SK-N-SH treated with all-trans-retinoic acid at 6 μM for 48 hours (cell line): Measurements from ENCODE around the gene OR4C11.

Experiments used
- ATAC-seq: fragments of 200-7000 bp; cut with Tn5 transposase; 3 replicates; pipeline ENCODE4 v1.9.1; 2020; ENCODE audit warnings: mild to moderate bottlenecking, moderate library complexity
- ARNTL ChIP-seq: fragments of 450-650 bp; formaldehyde crosslinking; IDR thresholded peaks from 2 replicates; pipeline ENCODE4 v1.5.0; 2020; ENCODE audit warnings: low read depth, mild to moderate bottlenecking, moderate library complexity, borderline replicate concordance
- BACH2 ChIP-seq: fragments of 250-450 bp; sonication (Bioruptor Pico); IDR thresholded peaks from 2 replicates; pipeline ENCODE4 v1.9.0; 2021; ENCODE audit warnings: mild to moderate bottlenecking, borderline replicate concordance
- CSDC2 ChIP-seq: fragments of 250-450 bp; sonication (Bioruptor Pico); IDR thresholded peaks from 2 replicates; pipeline ENCODE4 v1.5.0; 2020; ENCODE audit warnings: mild to moderate bottlenecking, moderate library complexity
- ESRRG ChIP-seq: fragments of 250-450 bp; sonication (Bioruptor Pico); IDR thresholded peaks from 2 replicates; pipeline ENCODE4 v1.6.1; 2021; ENCODE audit warnings: mild to moderate bottlenecking
- GLIS3 ChIP-seq: fragments of 250-450 bp; sonication (Bioruptor Pico); IDR thresholded peaks from 2 replicates; pipeline ENCODE4 v1.5.0; 2020; ENCODE audit warnings: mild to moderate bottlenecking, moderate library complexity
- ISL1 ChIP-seq: fragments of 250-450 bp; sonication (Bioruptor Pico); IDR thresholded peaks from 2 replicates; pipeline ENCODE4 v2.1.2; 2022; ENCODE audit warnings: mild to moderate bottlenecking, moderate library complexity
- OSR1 ChIP-seq: fragments of 250-450 bp; sonication (Bioruptor Pico); IDR thresholded peaks from 2 replicates; pipeline ENCODE4 v1.8.0; 2022; ENCODE audit warnings: moderate library complexity, mild to moderate bottlenecking, inconsistent platforms
- PPARA ChIP-seq: fragments of 250-450 bp; sonication (Bioruptor Pico); IDR thresholded peaks from 2 replicates; pipeline ENCODE4 v1.5.0; 2020; ENCODE audit warnings: mild to moderate bottlenecking, borderline replicate concordance
- RARB ChIP-seq: fragments of 250-450 bp; sonication (Bioruptor Pico); IDR thresholded peaks from 2 replicates; pipeline ENCODE4 v1.8.0; 2021; ENCODE audit warnings: mild to moderate bottlenecking, moderate library complexity
- SNAI2 ChIP-seq: fragments of 250-450 bp; sonication (Bioruptor Pico); IDR thresholded peaks from 2 replicates; pipeline ENCODE4 v1.5.0; 2020; ENCODE audit warnings: mild to moderate bottlenecking, moderate library complexity
- TCF4 ChIP-seq: fragments of 250-450 bp; sonication (Bioruptor Pico); IDR thresholded peaks from 2 replicates; pipeline ENCODE4 v1.8.0; 2021; ENCODE audit warnings: mild to moderate bottlenecking, moderate library complexity, borderline replicate concordance
- TOX ChIP-seq: fragments of 250-450 bp; sonication (Bioruptor Pico); IDR thresholded peaks from 2 replicates; pipeline ENCODE4 v1.8.0; 2021; ENCODE audit warnings: mild to moderate bottlenecking, moderate library complexity, borderline replicate concordance
- ZC3H10 ChIP-seq: fragments of 250-450 bp; sonication (Bioruptor Pico); IDR thresholded peaks from 2 replicates; pipeline ENCODE4 v1.5.1; 2021; ENCODE audit warnings: mild to moderate bottlenecking, moderate library complexity
- ZFP3 ChIP-seq: fragments of 250-450 bp; sonication (Bioruptor Pico); IDR thresholded peaks from 2 replicates; pipeline ENCODE4 v1.5.0; 2020; ENCODE audit warnings: mild to moderate bottlenecking, moderate library complexity
- ZFP30 ChIP-seq: fragments of 450-650 bp; formaldehyde crosslinking; IDR thresholded peaks from 2 replicates; pipeline ENCODE4 v1.5.0; 2022; ENCODE audit warnings: mild to moderate bottlenecking, moderate library complexity
- ZNF565 ChIP-seq: fragments of 450-650 bp; formaldehyde crosslinking; conservative IDR thresholded peaks from 2 replicates; pipeline ENCODE4 v1.5.0; 2020; ENCODE audit warnings: low read depth, mild to moderate bottlenecking, moderate library complexity
- ZNF70 ChIP-seq: fragments of 450-650 bp; formaldehyde crosslinking; IDR thresholded peaks from 2 replicates; pipeline ENCODE4 v1.5.0; 2020; ENCODE audit warnings: mild to moderate bottlenecking, moderate library complexity
- ZNF8 ChIP-seq: fragments of 450-650 bp; formaldehyde crosslinking; IDR thresholded peaks from 2 replicates; pipeline ENCODE4 v1.5.0; 2020; ENCODE audit warnings: mild to moderate bottlenecking, moderate library complexity
- TF ChIP-seq, protein P1 (sequence below): fragments of 250-450 bp; sonication (Bioruptor Pico); IDR thresholded peaks from 2 replicates; pipeline ENCODE4 v1.5.1; 2021; ENCODE audit warnings: mild to moderate bottlenecking, moderate library complexity
- TF ChIP-seq, protein P2 (sequence below): fragments of 250-450 bp; sonication (Bioruptor Pico); IDR thresholded peaks from 2 replicates; pipeline ENCODE4 v1.8.0; 2020; ENCODE audit warnings: mild to moderate bottlenecking, moderate library complexity, borderline replicate concordance
- TF ChIP-seq, protein P3 (sequence below): fragments of 250-450 bp; sonication (Bioruptor Pico); IDR thresholded peaks from 2 replicates; pipeline ENCODE4 v1.5.1; 2020; ENCODE audit warnings: low read depth, mild to moderate bottlenecking, moderate library complexity

Gene OR4C11

DNA sequence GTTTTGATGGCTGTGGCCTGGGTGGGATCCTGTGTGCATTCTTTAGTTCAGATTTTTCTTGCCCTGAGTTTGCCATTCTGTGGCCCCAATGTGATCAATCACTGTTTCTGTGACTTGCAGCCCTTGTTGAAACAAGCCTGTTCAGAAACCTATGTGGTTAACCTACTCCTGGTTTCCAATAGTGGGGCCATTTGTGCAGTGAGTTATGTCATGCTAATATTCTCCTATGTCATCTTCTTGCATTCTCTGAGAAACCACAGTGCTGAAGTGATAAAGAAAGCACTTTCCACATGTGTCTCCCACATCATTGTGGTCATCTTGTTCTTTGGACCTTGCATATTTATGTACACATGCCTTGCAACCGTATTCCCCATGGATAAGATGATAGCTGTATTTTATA, 34.9 kb downstream of the OR4C11 start:
- no peak for ATAC-seq
- no peak for TF ChIP-seq RARB (CRISPR knock-in tag)
- TF ChIP-seq PPARA (CRISPR knock-in tag) = no peak
- TF ChIP-seq, protein P1, sequence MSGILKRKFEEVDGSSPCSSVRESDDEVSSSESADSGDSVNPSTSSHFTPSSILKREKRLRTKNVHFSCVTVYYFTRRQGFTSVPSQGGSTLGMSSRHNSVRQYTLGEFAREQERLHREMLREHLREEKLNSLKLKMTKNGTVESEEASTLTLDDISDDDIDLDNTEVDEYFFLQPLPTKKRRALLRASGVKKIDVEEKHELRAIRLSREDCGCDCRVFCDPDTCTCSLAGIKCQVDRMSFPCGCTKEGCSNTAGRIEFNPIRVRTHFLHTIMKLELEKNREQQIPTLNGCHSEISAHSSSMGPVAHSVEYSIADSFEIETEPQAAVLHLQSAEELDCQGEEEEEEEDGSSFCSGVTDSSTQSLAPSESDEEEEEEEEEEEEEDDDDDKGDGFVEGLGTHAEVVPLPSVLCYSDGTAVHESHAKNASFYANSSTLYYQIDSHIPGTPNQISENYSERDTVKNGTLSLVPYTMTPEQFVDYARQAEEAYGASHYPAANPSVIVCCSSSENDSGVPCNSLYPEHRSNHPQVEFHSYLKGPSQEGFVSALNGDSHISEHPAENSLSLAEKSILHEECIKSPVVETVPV = no peak
- TF ChIP-seq ZC3H10 (CRISPR knock-in tag) = no peak
- TF ChIP-seq, protein P2, sequence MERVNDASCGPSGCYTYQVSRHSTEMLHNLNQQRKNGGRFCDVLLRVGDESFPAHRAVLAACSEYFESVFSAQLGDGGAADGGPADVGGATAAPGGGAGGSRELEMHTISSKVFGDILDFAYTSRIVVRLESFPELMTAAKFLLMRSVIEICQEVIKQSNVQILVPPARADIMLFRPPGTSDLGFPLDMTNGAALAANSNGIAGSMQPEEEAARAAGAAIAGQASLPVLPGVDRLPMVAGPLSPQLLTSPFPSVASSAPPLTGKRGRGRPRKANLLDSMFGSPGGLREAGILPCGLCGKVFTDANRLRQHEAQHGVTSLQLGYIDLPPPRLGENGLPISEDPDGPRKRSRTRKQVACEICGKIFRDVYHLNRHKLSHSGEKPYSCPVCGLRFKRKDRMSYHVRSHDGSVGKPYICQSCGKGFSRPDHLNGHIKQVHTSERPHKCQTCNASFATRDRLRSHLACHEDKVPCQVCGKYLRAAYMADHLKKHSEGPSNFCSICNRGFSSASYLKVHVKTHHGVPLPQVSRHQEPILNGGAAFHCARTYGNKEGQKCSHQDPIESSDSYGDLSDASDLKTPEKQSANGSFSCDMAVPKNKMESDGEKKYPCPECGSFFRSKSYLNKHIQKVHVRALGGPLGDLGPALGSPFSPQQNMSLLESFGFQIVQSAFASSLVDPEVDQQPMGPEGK (CRISPR knock-in tag) = no peak
- TF ChIP-seq TOX (CRISPR knock-in tag) = no peak
- no peak for TF ChIP-seq ZNF70 (CRISPR knock-in tag)
- no peak for TF ChIP-seq ARNTL (CRISPR knock-in tag)
- no peak for TF ChIP-seq ZFP30 (CRISPR knock-in tag)
- no peak for TF ChIP-seq ZFP3
- TF ChIP-seq ISL1 (CRISPR knock-in tag) = no peak
- no peak for TF ChIP-seq SNAI2 (CRISPR knock-in tag)
- TF ChIP-seq TCF4 (CRISPR knock-in tag) = no peak
- no peak for TF ChIP-seq CSDC2 (CRISPR knock-in tag)
- no peak for TF ChIP-seq BACH2
- no peak for TF ChIP-seq ESRRG (CRISPR knock-in tag)
- TF ChIP-seq, protein P3, sequence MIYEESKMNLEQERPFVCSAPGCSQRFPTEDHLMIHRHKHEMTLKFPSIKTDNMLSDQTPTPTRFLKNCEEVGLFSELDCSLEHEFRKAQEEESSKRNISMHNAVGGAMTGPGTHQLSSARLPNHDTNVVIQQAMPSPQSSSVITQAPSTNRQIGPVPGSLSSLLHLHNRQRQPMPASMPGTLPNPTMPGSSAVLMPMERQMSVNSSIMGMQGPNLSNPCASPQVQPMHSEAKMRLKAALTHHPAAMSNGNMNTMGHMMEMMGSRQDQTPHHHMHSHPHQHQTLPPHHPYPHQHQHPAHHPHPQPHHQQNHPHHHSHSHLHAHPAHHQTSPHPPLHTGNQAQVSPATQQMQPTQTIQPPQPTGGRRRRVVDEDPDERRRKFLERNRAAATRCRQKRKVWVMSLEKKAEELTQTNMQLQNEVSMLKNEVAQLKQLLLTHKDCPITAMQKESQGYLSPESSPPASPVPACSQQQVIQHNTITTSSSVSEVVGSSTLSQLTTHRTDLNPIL (CRISPR knock-in tag) = no peak
- TF ChIP-seq GLIS3 (CRISPR knock-in tag) = no peak

DNA sequence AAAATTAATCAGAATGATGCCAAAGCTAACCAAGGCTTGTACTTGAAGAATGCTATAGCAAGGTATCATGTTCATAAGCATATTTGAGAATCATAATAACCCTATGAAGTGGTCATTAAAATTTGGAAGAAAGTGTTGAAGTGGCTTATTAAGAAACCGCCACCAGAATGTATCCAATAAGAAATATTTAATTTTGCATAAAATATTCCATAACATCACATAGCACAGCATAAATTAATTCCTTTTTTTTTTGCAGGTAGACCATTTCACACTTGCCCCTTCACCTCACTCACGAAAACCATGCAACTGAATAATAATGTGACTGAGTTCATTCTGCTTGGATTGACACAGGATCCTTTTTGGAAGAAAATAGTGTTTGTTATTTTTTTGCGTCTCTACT, 35.6 kb downstream of the OR4C11 start, which contains the start of gene OR4C16:
Gene OR4C16 (plus strand): TSS at position 301 of the 400 bp plus-strand sequence. CDS start 0 bp downstream, at position 301.
- no peak for ATAC-seq
- TF ChIP-seq ARNTL (CRISPR knock-in tag) = no peak

DNA sequence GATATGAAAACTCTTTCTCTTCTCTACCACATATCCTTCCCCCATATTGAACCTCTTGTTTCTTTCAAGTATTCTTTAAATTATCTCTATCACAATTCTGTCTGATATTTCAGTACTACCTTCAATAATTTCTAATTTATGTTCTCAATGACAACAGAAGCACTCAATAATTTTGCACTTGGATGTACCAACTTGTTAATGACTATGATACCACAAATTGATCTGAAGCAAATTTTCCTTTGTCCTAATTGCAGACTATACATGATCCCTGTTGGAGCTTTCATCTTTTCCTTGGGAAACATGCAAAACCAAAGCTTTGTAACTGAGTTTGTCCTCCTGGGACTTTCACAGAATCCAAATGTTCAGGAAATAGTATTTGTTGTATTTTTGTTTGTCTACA, 53.3 kb downstream of the OR4C11 start, which contains the start of gene OR4C15:
Gene OR4C15 (plus strand): TSS at position 301 of the 400 bp plus-strand sequence. CDS start 0 bp downstream, at position 301.
- TF ChIP-seq, protein P3 (CRISPR knock-in tag) = no peak
- TF ChIP-seq, protein P1 = no peak
- no peak for TF ChIP-seq ZFP3
- TF ChIP-seq ZFP30 (CRISPR knock-in tag) = no peak
- TF ChIP-seq ZC3H10 (CRISPR knock-in tag) = no peak
- no peak for TF ChIP-seq RARB (CRISPR knock-in tag)
- TF ChIP-seq TOX (CRISPR knock-in tag) = no peak
- TF ChIP-seq ZNF70 (CRISPR knock-in tag) = no peak
- TF ChIP-seq ZNF565 (CRISPR knock-in tag) = no peak
- no peak for TF ChIP-seq BACH2
- no peak for TF ChIP-seq GLIS3 (CRISPR knock-in tag)
- no peak for TF ChIP-seq ZNF8
- no peak for TF ChIP-seq ARNTL (CRISPR knock-in tag)
- TF ChIP-seq ISL1 (CRISPR knock-in tag) = no peak
- TF ChIP-seq OSR1 = no peak
- no peak for TF ChIP-seq TCF4 (CRISPR knock-in tag)
- no peak for ATAC-seq
